ENCODE data around the gene SORCS2. TPM values are rescaled to one million over a fixed set of nuclear protein-coding genes. Genes with fewer than 3 reads are reported as not detected.

SORCS2 gene
- total and polyA plus RNA-seq, 2 donors (not counting 1 experiment from before 2014, with no cell fraction given): not detected

DNA sequence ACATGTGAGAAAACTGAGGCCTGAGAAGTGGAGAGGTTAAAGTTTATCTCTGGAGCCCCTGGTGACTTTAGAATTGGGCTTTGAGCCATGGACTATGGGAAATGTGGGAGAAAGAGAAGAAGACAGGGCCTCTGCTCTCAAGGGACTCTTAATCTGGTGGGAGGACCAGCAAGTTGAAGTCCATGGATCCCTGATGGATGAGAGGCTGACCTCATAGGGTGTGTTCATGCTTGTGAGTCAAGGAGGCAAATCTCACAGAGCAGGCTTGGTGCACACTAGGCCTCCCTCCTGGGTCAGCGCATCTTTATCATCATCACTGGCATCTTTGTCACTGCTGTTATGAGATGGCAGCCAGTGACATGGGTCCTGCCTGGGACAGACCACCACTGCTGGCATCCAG lies 535.4 kb downstream of the SORCS2 start:
- Histone ChIP-seq H3K4me2 (replicated peaks; ENCODE audit: low read depth, low read length, poor library complexity, severe bottlenecking) (no peak overlapping the region), H3K9me3 (ENCODE audit: control extremely low read depth in 1 of 3, control insufficient read depth in 2 of 3, insufficient read depth in 1 of 3, low read length in 2 of 3) (peaks cover 0 to 19% (median 0%) of the 10 kb centered on the region in 3 donors), H3K27ac (ENCODE audit: low read length in 2 of 2) (no peak overlapping the region), H3K27me3 (replicated peaks in 1 of 4; ENCODE audit: control extremely low read depth in 1 of 4, control insufficient read depth in 3 of 4, insufficient read depth in 4 of 4, low read length in 3 of 4) (no peaks in the 10 kb centered on the region), H2AFZ (ENCODE audit: insufficient read depth, low read depth, low read length, poor library complexity, severe bottlenecking) (no peak overlapping the region), H3K36me3 (replicated peaks in 1 of 2; ENCODE audit: control extremely low read depth in 1 of 2, control insufficient read depth in 1 of 2, extremely low read depth in 1 of 2, insufficient read depth in 2 of 2, low read length in 1 of 2) (no peaks in the 10 kb centered on the region), H3K4me3 (ENCODE audit: control extremely low read depth in 1 of 5, extremely low read depth in 1 of 5, insufficient read depth in 1 of 5, low read depth in 2 of 5, low read length in 4 of 5) (no peak overlapping the region), H3K4me1 (ENCODE audit: control insufficient read depth in 2 of 2, insufficient read depth in 2 of 2, low read length in 2 of 2) (no peaks in the 10 kb centered on the region), H4K20me1 (ENCODE audit: control insufficient read depth, insufficient read depth, low read length, poor library complexity, severe bottlenecking) (no peaks in the 10 kb centered on the region), H3K9ac (ENCODE audit: low read length) (no peak overlapping the region), H3K79me2 (ENCODE audit: control insufficient read depth, insufficient read depth, low read length) (no peaks in the 10 kb centered on the region)
- WGBS (ENCODE audit: insufficient coverage): 100% methylated on average over 1 of the region's 1 CpG
- ATAC-seq (ENCODE audit: low read depth) (no peak), DNase-seq (no peak)
- TF ChIP-seq EZH2 (IDR thresholded peaks at IDR 0.05; ENCODE audit: borderline replicate concordance, insufficient read depth, low read depth, low read length, poor library complexity, severe bottlenecking): no peak
- TF ChIP-seq, protein P1, sequence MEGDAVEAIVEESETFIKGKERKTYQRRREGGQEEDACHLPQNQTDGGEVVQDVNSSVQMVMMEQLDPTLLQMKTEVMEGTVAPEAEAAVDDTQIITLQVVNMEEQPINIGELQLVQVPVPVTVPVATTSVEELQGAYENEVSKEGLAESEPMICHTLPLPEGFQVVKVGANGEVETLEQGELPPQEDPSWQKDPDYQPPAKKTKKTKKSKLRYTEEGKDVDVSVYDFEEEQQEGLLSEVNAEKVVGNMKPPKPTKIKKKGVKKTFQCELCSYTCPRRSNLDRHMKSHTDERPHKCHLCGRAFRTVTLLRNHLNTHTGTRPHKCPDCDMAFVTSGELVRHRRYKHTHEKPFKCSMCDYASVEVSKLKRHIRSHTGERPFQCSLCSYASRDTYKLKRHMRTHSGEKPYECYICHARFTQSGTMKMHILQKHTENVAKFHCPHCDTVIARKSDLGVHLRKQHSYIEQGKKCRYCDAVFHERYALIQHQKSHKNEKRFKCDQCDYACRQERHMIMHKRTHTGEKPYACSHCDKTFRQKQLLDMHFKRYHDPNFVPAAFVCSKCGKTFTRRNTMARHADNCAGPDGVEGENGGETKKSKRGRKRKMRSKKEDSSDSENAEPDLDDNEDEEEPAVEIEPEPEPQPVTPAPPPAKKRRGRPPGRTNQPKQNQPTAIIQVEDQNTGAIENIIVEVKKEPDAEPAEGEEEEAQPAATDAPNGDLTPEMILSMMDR (IDR thresholded peaks at IDR 0.05): no peak
- Mint-ChIP-seq H3K4me3 (no peak overlapping the region), H3K9me3 (ENCODE audit: insufficient read depth) (no peaks in the 10 kb centered on the region), H3K27me3 (peaks cover 4% of the 10 kb centered on the region), H3K27ac (no peak overlapping the region), H3K4me1 (no peaks in the 10 kb centered on the region)
- intact Hi-C loops (cut with micrococcal nuclease): no loop called here
- POLR2A ChIA-PET: no interaction called here
- CTCF ChIA-PET: no interaction called here

DNA sequence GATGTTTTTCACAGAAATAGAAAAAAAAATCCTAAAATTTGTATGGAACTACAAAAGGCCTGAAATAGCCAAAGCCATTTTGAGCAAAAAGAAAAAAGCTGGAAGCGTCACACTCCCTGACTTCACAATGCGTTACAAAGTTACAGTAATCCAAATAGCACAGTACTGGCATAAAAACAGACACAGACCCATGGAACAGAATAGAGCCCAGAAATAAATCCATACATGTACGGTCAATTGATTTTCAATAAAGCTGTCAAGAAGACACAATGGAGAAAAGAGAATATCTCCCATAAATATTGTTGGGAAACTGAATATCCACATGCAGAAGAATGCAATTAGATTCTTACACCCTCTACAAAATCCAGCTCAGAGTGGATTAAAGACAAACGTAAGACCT lies 539.1 kb downstream of the SORCS2 start:
- CTCF ChIA-PET: no interaction called here
- no peak overlapping the region for H3K9ac ChIP-seq (ENCODE audit: low read length)
- DNase-seq: no peak
- no peak overlapping the region for H3K27ac ChIP-seq (ENCODE audit: low read length in 2 of 2)
- intact Hi-C loops (cut with micrococcal nuclease): no loop called here
- Mint-ChIP-seq H3K4me1 (no peaks in the 10 kb centered on the region), H3K4me3 (no peak overlapping the region), H3K27ac (no peak overlapping the region), H3K9me3 (ENCODE audit: insufficient read depth) (no peaks in the 10 kb centered on the region), H3K27me3 (peaks cover 4% of the 10 kb centered on the region)
- no peaks in the 10 kb centered on the region for H3K27me3 ChIP-seq (replicated peaks in 1 of 4; ENCODE audit: control extremely low read depth in 1 of 4, control insufficient read depth in 3 of 4, insufficient read depth in 4 of 4, low read length in 3 of 4)
- H3K4me1 ChIP-seq (ENCODE audit: control insufficient read depth in 2 of 2, insufficient read depth in 2 of 2, low read length in 2 of 2): no peaks in the 10 kb centered on the region
- H3K36me3 ChIP-seq (replicated peaks in 1 of 2; ENCODE audit: control extremely low read depth in 1 of 2, control insufficient read depth in 1 of 2, extremely low read depth in 1 of 2, insufficient read depth in 2 of 2, low read length in 1 of 2): no peaks in the 10 kb centered on the region
- 100% methylated on average over 2 of the region's 4 CpGs for WGBS (ENCODE audit: insufficient coverage)
- no peak overlapping the region for H2AFZ ChIP-seq (ENCODE audit: insufficient read depth, low read depth, low read length, poor library complexity, severe bottlenecking)
- no peak for ATAC-seq (ENCODE audit: low read depth)
- H3K79me2 ChIP-seq (ENCODE audit: control insufficient read depth, insufficient read depth, low read length): no peaks in the 10 kb centered on the region
- no peak overlapping the region for H3K4me2 ChIP-seq (replicated peaks; ENCODE audit: low read depth, low read length, poor library complexity, severe bottlenecking)
- H3K9me3 ChIP-seq (ENCODE audit: control extremely low read depth in 1 of 3, control insufficient read depth in 2 of 3, insufficient read depth in 1 of 3, low read length in 2 of 3): peaks cover 0 to 3% (median 0%) of the 10 kb centered on the region in 3 donors
- H4K20me1 ChIP-seq (ENCODE audit: control insufficient read depth, insufficient read depth, low read length, poor library complexity, severe bottlenecking): no peaks in the 10 kb centered on the region
- POLR2A ChIA-PET: no interaction called here
- no peak overlapping the region for H3K4me3 ChIP-seq (ENCODE audit: control extremely low read depth in 1 of 5, extremely low read depth in 1 of 5, insufficient read depth in 1 of 5, low read depth in 2 of 5, low read length in 4 of 5)
- TF ChIP-seq, protein P1 (IDR thresholded peaks at IDR 0.05): no peak
- no peak for TF ChIP-seq EZH2 (IDR thresholded peaks at IDR 0.05; ENCODE audit: borderline replicate concordance, insufficient read depth, low read depth, low read length, poor library complexity, severe bottlenecking)
